ENCODE results near the gene SHC1. TPM values are rescaled to one million over a fixed set of nuclear protein-coding genes. Genes with fewer than 3 reads are reported as not detected.

The SHC1 gene
- total RNA-seq, 1 experiment from 2014 or later = 199 TPM

DNA sequence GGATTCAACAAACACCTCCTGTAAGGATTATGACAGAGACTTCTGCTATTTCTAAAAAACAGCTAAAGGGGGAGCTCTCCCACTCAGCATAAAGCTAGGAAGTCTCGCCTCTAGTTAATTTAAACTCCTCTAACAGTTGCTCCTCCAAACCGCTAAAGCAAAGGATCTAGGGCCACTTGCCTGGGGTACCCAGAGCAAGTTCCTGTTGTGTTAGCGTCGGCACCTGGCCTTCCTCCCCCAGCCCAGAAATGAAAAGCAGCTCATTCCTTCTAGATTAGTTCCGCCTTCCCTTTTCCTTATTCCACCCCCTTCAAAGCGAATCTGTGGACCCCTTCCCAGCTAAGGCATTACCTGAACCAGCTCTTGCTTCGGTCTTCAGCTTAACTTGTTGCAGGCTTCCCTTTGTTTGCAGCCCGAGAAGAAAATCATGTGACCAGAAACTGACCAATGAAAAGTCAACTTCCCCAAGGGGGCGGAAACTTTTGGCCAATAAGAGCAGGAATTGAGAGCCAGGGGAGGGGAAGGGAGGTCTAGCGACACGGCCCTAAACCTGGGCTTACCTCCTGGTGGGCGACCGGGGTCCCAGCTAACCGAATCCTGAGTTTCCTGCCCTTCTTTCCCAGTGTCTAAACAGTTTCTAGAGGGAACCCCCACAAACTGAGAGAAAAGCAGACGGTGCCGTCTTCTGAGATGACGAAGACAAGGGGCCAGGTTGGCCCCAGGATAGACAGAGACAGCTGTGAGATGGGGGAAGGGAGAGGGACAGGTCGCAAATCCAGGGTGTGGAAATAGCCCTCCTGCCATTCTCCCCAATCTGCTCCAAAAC is 14.6 kb downstream of the SHC1 start, which contains the start of gene PBXIP1 (continued):
- TF ChIP-seq, protein P1, sequence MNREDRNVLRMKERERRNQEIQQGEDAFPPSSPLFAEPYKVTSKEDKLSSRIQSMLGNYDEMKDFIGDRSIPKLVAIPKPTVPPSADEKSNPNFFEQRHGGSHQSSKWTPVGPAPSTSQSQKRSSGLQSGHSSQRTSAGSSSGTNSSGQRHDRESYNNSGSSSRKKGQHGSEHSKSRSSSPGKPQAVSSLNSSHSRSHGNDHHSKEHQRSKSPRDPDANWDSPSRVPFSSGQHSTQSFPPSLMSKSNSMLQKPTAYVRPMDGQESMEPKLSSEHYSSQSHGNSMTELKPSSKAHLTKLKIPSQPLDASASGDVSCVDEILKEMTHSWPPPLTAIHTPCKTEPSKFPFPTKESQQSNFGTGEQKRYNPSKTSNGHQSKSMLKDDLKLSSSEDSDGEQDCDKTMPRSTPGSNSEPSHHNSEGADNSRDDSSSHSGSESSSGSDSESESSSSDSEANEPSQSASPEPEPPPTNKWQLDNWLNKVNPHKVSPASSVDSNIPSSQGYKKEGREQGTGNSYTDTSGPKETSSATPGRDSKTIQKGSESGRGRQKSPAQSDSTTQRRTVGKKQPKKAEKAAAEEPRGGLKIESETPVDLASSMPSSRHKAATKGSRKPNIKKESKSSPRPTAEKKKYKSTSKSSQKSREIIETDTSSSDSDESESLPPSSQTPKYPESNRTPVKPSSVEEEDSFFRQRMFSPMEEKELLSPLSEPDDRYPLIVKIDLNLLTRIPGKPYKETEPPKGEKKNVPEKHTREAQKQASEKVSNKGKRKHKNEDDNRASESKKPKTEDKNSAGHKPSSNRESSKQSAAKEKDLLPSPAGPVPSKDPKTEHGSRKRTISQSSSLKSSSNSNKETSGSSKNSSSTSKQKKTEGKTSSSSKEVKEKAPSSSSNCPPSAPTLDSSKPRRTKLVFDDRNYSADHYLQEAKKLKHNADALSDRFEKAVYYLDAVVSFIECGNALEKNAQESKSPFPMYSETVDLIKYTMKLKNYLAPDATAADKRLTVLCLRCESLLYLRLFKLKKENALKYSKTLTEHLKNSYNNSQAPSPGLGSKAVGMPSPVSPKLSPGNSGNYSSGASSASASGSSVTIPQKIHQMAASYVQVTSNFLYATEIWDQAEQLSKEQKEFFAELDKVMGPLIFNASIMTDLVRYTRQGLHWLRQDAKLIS (CRISPR knock-in tag; IDR thresholded peaks at IDR 0.05; ENCODE audit: borderline replicate concordance) = no peak
- no peak for TF ChIP-seq RELA (CRISPR knock-in tag; IDR thresholded peaks at IDR 0.05; ENCODE audit: borderline replicate concordance)
- no peak for TF ChIP-seq ZNF423 (CRISPR knock-in tag; IDR thresholded peaks at IDR 0.05)
- no peak for TF ChIP-seq ZNF263 (CRISPR knock-in tag; IDR thresholded peaks at IDR 0.05; ENCODE audit: low read depth)
- TF ChIP-seq KAT7 (CRISPR knock-in tag; IDR thresholded peaks at IDR 0.05; ENCODE audit: borderline replicate concordance) = no peak
- TF ChIP-seq EMX1 (CRISPR knock-in tag; IDR thresholded peaks at IDR 0.05) = no peak
- TF ChIP-seq NR3C1 (CRISPR knock-in tag; conservative IDR thresholded peaks at IDR 0.05; ENCODE audit: low read depth) = no peak
- TF ChIP-seq FOXJ3 (CRISPR knock-in tag; IDR thresholded peaks at IDR 0.05; ENCODE audit: borderline replicate concordance) = no peak
- TF ChIP-seq IRF2 (CRISPR knock-in tag; IDR thresholded peaks at IDR 0.05; ENCODE audit: borderline replicate concordance, low read depth) = no peak
- TF ChIP-seq, protein P2, sequence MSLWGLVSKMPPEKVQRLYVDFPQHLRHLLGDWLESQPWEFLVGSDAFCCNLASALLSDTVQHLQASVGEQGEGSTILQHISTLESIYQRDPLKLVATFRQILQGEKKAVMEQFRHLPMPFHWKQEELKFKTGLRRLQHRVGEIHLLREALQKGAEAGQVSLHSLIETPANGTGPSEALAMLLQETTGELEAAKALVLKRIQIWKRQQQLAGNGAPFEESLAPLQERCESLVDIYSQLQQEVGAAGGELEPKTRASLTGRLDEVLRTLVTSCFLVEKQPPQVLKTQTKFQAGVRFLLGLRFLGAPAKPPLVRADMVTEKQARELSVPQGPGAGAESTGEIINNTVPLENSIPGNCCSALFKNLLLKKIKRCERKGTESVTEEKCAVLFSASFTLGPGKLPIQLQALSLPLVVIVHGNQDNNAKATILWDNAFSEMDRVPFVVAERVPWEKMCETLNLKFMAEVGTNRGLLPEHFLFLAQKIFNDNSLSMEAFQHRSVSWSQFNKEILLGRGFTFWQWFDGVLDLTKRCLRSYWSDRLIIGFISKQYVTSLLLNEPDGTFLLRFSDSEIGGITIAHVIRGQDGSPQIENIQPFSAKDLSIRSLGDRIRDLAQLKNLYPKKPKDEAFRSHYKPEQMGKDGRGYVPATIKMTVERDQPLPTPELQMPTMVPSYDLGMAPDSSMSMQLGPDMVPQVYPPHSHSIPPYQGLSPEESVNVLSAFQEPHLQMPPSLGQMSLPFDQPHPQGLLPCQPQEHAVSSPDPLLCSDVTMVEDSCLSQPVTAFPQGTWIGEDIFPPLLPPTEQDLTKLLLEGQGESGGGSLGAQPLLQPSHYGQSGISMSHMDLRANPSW (CRISPR knock-in tag; conservative IDR thresholded peaks at IDR 0.05; ENCODE audit: low read depth) = no peak
- TF ChIP-seq, protein P3, sequence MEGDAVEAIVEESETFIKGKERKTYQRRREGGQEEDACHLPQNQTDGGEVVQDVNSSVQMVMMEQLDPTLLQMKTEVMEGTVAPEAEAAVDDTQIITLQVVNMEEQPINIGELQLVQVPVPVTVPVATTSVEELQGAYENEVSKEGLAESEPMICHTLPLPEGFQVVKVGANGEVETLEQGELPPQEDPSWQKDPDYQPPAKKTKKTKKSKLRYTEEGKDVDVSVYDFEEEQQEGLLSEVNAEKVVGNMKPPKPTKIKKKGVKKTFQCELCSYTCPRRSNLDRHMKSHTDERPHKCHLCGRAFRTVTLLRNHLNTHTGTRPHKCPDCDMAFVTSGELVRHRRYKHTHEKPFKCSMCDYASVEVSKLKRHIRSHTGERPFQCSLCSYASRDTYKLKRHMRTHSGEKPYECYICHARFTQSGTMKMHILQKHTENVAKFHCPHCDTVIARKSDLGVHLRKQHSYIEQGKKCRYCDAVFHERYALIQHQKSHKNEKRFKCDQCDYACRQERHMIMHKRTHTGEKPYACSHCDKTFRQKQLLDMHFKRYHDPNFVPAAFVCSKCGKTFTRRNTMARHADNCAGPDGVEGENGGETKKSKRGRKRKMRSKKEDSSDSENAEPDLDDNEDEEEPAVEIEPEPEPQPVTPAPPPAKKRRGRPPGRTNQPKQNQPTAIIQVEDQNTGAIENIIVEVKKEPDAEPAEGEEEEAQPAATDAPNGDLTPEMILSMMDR (IDR thresholded peaks at IDR 0.05) = no peak
- TF ChIP-seq, protein P4, sequence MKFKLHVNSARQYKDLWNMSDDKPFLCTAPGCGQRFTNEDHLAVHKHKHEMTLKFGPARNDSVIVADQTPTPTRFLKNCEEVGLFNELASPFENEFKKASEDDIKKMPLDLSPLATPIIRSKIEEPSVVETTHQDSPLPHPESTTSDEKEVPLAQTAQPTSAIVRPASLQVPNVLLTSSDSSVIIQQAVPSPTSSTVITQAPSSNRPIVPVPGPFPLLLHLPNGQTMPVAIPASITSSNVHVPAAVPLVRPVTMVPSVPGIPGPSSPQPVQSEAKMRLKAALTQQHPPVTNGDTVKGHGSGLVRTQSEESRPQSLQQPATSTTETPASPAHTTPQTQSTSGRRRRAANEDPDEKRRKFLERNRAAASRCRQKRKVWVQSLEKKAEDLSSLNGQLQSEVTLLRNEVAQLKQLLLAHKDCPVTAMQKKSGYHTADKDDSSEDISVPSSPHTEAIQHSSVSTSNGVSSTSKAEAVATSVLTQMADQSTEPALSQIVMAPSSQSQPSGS (CRISPR knock-in tag; IDR thresholded peaks at IDR 0.05; ENCODE audit: borderline replicate concordance, low read depth) = no peak
- TF ChIP-seq, protein P5, sequence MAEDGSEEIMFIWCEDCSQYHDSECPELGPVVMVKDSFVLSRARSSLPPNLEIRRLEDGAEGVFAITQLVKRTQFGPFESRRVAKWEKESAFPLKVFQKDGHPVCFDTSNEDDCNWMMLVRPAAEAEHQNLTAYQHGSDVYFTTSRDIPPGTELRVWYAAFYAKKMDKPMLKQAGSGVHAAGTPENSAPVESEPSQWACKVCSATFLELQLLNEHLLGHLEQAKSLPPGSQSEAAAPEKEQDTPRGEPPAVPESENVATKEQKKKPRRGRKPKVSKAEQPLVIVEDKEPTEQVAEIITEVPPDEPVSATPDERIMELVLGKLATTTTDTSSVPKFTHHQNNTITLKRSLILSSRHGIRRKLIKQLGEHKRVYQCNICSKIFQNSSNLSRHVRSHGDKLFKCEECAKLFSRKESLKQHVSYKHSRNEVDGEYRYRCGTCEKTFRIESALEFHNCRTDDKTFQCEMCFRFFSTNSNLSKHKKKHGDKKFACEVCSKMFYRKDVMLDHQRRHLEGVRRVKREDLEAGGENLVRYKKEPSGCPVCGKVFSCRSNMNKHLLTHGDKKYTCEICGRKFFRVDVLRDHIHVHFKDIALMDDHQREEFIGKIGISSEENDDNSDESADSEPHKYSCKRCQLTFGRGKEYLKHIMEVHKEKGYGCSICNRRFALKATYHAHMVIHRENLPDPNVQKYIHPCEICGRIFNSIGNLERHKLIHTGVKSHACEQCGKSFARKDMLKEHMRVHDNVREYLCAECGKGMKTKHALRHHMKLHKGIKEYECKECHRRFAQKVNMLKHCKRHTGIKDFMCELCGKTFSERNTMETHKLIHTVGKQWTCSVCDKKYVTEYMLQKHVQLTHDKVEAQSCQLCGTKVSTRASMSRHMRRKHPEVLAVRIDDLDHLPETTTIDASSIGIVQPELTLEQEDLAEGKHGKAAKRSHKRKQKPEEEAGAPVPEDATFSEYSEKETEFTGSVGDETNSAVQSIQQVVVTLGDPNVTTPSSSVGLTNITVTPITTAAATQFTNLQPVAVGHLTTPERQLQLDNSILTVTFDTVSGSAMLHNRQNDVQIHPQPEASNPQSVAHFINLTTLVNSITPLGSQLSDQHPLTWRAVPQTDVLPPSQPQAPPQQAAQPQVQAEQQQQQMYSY (CRISPR knock-in tag; IDR thresholded peaks at IDR 0.05) = peak; percentile 75
- TF ChIP-seq TP53 (CRISPR knock-in tag; IDR thresholded peaks at IDR 0.05) = no peak
- TF ChIP-seq CREB1 (CRISPR knock-in tag; IDR thresholded peaks at IDR 0.05) = no peak
- TF ChIP-seq, protein P6, sequence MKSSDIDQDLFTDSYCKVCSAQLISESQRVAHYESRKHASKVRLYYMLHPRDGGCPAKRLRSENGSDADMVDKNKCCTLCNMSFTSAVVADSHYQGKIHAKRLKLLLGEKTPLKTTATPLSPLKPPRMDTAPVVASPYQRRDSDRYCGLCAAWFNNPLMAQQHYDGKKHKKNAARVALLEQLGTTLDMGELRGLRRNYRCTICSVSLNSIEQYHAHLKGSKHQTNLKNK (CRISPR knock-in tag; IDR thresholded peaks at IDR 0.05) = peak; percentile 52; the same call in 1 of the 2 replicates
- TF ChIP-seq, protein P7, sequence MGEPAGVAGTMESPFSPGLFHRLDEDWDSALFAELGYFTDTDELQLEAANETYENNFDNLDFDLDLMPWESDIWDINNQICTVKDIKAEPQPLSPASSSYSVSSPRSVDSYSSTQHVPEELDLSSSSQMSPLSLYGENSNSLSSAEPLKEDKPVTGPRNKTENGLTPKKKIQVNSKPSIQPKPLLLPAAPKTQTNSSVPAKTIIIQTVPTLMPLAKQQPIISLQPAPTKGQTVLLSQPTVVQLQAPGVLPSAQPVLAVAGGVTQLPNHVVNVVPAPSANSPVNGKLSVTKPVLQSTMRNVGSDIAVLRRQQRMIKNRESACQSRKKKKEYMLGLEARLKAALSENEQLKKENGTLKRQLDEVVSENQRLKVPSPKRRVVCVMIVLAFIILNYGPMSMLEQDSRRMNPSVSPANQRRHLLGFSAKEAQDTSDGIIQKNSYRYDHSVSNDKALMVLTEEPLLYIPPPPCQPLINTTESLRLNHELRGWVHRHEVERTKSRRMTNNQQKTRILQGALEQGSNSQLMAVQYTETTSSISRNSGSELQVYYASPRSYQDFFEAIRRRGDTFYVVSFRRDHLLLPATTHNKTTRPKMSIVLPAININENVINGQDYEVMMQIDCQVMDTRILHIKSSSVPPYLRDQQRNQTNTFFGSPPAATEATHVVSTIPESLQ (CRISPR knock-in tag; IDR thresholded peaks at IDR 0.05) = no peak
- TF ChIP-seq, protein P8, sequence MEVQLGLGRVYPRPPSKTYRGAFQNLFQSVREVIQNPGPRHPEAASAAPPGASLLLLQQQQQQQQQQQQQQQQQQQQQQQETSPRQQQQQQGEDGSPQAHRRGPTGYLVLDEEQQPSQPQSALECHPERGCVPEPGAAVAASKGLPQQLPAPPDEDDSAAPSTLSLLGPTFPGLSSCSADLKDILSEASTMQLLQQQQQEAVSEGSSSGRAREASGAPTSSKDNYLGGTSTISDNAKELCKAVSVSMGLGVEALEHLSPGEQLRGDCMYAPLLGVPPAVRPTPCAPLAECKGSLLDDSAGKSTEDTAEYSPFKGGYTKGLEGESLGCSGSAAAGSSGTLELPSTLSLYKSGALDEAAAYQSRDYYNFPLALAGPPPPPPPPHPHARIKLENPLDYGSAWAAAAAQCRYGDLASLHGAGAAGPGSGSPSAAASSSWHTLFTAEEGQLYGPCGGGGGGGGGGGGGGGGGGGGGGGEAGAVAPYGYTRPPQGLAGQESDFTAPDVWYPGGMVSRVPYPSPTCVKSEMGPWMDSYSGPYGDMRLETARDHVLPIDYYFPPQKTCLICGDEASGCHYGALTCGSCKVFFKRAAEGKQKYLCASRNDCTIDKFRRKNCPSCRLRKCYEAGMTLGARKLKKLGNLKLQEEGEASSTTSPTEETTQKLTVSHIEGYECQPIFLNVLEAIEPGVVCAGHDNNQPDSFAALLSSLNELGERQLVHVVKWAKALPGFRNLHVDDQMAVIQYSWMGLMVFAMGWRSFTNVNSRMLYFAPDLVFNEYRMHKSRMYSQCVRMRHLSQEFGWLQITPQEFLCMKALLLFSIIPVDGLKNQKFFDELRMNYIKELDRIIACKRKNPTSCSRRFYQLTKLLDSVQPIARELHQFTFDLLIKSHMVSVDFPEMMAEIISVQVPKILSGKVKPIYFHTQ (CRISPR knock-in tag; IDR thresholded peaks at IDR 0.05) = 0 out of 2 replicates have a peak, but pooled peaks have one; percentile 21
